Esophagus squamous epithelium (tissue), 4 donors: ENCODE data around the gene UBL5.

Experiments
- POLR2A ChIP-seq, 4 donors: fragments of 450-650 bp; IDR thresholded peaks; one replicate each; pipeline ENCODE4 v1.6.1; 2017; ENCODE audit warnings: antibody characterized with exemption in 4 of 4, mild to moderate bottlenecking in 4 of 4, moderate library complexity in 3 of 4
- TF ChIP-seq, protein P1 (sequence below), 6 experiments: fragments of 450-650 bp in 4 of 6; fragments of 200-600 bp in 2 of 6; sonication (generic) in 2 of 6; IDR thresholded peaks; one replicate each; pipeline ENCODE4 v1.5.1; 2016 to 2019; ENCODE audit warnings: antibody characterized with exemption in 6 of 6, mild to moderate bottlenecking in 4 of 6, moderate library complexity in 4 of 6

DNA sequence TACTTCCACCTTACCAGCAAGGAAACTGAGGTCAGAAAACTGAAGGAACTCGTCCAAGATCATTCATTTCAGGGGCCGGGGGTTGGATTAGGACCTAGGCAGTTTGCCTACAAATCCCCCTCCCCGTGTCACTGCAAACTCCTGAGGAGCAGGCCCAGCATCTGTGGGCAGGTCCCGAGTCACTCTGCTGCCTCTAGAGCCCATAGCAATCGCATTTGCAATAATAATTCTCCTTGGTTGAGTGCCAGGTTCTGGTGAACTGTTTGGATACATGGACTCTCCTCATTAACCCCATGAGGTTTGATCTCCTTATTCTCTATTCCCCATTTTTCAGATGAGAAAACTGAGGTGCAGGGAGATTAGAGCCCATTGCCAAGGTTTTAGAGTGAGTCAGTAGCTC, 8.3 kb downstream of the UBL5 start:
- TF ChIP-seq, protein P1, sequence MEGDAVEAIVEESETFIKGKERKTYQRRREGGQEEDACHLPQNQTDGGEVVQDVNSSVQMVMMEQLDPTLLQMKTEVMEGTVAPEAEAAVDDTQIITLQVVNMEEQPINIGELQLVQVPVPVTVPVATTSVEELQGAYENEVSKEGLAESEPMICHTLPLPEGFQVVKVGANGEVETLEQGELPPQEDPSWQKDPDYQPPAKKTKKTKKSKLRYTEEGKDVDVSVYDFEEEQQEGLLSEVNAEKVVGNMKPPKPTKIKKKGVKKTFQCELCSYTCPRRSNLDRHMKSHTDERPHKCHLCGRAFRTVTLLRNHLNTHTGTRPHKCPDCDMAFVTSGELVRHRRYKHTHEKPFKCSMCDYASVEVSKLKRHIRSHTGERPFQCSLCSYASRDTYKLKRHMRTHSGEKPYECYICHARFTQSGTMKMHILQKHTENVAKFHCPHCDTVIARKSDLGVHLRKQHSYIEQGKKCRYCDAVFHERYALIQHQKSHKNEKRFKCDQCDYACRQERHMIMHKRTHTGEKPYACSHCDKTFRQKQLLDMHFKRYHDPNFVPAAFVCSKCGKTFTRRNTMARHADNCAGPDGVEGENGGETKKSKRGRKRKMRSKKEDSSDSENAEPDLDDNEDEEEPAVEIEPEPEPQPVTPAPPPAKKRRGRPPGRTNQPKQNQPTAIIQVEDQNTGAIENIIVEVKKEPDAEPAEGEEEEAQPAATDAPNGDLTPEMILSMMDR (IDR thresholded peaks at IDR 0.05): no peak
- TF ChIP-seq POLR2A (IDR thresholded peaks at IDR 0.05): no peak
